HG03432 (cell line): Measurements from ENCODE around the gene KIF5A.
"Not testable (repeated sequence)": the region's sequence is repeated elsewhere in the genome, so short reads cannot be mapped to it uniquely, and the experiment has no call there.

Source experiments
- ATAC-seq: cut with Tn5 transposase; IDR thresholded peaks from one replicate; pipeline ENCODE4 v1.9.1; 2021; ENCODE audit warnings: mild to moderate bottlenecking, moderate library complexity; ENCODE audit not compliant: unreplicated experiment

Gene KIF5A

DNA sequence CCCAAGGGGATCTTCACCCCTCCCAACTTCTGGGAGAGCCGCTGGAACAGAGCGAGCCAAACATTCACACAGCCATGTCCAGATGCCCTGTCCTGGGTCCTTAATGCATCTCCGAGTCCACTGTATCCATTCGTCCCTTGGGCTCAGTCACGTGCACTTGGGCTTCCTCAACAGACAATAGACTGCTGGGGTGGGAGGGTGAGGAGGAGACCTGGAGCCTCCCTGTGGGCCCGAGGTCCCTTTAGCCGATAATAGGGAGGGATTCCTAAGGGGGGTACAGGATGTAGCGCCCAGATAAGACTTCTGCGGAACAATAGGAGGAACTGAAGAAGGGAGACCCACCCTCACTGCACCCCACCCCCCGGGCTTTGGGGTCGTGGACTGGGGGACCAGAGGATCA is 68.1 kb downstream of the KIF5A start:
- no peak for ATAC-seq

DNA sequence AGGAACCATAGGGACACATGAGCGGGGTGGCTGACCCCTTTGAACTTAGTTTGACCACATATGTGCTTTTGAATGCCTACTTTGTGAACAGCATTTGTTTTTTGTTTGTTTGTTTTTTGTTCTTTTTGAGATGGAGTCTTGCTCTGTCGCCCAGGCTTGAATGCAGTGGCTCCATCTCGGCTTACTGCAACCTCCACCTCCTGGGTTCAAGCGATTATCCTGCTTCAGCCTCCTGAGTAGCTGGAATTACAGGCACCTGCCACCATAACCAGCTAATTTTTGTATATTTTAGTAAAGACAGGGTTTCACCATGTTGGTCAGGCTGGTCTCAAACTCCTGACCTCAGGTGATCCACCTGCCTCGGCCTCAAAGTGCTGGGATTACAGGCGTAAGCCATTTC is 68.6 kb downstream of the KIF5A start:
- ATAC-seq, result not testable (repeated sequence)

DNA sequence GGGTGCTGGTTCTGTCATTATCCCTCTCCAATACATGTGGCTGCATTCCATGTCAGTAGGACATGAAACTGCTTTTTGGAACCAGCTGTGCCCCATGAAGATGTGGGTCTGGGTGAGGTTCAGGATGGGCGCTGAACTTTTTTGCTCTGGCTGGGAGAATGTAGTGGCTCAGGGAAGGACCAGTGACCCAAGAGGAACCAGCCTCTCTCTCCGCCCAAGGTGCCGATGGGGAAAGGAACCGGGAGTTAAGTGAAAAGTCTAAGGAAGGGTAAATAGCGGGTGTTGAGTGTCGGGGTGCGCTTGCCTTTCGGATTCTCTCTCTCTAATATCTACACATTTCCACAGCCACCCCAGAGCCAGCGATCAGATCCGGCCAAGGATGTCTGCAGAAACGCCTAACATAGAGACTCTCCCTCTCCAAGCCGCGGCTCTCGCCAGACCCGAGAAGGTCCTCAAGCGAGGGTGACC is 69.2 kb downstream of the KIF5A start:
- no peak for ATAC-seq

DNA sequence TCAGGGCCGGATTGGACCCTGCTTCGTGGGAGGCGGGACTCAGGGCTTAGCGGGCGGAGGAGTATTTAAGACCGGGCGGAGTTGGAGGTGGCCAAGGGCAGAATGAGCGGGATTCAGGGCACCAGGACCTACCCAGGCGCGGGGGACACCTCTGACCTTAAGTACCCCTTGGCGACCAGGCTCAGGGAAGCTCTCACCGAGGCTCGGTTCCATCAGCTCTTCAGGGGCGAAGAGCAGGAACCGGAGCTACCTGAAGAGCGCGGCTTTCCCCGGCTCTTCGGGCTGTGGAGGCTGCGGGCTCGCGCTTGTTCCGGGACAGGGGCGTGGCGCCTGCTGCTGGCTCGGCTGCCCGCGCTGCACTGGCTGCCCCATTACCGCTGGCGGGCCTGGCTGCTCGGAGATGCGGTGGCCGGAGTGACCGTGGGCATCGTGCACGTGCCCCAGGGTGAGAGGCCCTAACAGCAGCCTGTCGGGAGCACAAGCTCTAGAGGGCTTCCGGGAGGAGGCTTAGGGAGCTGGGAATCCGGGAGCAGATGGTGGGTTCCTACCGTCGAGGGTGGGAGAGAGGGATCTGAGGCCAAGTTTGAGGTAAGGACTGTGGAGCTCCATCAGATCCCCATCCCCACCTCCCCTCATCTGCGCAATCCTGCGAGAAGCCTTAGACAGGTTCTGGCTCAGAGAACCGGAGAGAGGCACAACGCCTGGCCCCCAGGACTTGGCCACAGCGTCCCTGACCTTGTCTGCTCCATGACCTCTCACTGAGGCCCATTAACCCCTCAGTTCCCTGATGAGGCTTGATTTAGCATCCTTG is 69.8 kb downstream of the KIF5A start:
- no peak for ATAC-seq

DNA sequence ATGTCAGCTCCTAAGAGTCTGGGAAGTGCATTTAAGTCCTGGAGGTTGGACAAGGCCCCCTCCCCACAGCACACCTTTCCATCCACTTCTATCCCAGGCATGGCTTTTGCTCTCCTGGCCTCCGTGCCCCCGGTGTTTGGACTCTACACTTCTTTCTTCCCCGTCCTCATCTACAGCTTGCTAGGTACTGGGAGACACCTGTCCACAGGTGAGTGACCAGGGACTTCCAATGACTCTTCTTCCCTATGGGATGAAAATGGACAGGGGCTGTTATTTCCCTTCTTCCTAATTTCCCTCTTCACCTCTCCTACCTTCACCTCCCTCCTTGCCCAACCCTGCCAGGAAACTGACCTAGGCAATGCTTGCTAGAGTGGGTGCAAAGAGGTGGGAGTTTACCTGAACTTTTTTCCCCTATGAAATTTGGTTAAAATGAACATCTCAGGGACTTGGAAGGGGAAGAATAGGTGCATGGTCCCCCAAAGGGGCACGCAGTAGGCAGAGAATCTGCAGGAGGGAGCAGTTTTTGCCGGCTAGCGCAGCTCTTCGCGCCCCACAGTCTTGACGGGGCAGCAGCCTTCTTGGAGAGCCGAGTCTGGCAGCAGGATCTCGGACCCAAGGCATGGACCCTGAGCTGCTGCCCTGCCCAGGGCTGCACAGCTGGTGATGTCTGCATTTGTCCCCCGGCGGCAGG is 70.5 kb downstream of the KIF5A start:
- no peak for ATAC-seq

DNA sequence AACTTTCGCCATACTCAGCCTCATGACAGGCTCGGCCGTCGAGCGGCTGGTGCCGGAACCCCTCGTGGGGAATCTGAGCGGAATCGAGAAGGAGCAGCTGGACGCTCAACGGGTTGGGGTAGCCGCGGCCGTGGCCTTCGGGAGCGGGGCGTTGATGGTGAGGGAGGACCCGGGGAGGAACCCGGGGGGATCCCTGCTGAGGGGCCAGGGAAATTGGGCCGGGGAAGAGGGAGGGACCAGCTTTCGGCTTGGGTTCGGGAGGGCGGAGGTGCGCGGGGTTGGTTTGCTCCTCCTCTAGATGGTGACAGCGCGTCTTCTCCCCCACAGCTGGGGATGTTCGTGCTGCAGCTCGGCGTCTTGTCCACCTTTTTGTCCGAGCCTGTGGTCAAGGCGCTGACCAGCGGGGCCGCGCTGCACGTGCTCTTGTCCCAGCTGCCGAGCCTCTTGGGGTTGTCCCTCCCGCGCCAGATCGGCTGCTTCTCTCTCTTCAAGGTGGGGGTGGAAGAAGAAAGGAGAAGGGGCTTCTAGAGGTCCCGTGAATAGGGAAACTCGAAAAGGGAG is 71.2 kb downstream of the KIF5A start:
- ATAC-seq, result peak; percentile 24

DNA sequence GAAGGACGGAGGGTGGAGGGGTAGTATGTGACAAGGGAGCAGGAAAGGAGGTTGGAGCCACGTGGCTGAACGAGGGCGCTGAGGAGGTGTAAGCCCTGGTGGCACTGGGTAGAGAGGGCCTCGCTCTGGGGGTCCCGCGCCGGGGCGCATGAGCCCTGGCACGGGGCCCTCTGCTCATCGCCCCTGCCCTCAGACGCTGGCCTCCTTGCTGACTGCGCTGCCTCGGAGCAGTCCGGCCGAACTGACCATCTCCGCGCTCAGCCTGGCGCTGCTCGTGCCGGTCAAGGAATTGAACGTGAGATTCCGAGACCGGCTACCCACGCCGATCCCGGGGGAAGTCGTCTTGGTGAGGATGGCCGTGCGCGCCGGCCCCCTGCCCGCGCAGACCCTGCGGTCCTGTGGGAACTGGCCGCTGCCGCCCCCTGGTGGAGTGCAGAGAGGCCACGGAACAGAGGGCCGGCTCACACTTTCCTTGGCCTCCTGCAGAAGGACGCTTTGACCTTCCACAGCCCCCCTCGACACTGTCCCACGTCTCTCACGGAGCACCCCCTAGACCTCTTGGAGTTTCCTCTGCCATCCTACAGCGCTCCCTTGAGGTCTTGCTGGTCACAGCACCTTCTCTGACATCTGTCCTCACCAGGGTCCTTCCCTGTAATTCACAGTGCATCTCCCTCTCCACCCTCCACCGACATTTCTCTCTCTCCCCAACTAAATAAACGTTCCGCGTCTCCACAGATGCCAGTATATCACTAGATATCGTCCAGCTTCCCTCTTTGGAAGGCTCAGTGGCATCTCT is 71.9 kb downstream of the KIF5A start:
- peak; percentile 68 for ATAC-seq

DNA sequence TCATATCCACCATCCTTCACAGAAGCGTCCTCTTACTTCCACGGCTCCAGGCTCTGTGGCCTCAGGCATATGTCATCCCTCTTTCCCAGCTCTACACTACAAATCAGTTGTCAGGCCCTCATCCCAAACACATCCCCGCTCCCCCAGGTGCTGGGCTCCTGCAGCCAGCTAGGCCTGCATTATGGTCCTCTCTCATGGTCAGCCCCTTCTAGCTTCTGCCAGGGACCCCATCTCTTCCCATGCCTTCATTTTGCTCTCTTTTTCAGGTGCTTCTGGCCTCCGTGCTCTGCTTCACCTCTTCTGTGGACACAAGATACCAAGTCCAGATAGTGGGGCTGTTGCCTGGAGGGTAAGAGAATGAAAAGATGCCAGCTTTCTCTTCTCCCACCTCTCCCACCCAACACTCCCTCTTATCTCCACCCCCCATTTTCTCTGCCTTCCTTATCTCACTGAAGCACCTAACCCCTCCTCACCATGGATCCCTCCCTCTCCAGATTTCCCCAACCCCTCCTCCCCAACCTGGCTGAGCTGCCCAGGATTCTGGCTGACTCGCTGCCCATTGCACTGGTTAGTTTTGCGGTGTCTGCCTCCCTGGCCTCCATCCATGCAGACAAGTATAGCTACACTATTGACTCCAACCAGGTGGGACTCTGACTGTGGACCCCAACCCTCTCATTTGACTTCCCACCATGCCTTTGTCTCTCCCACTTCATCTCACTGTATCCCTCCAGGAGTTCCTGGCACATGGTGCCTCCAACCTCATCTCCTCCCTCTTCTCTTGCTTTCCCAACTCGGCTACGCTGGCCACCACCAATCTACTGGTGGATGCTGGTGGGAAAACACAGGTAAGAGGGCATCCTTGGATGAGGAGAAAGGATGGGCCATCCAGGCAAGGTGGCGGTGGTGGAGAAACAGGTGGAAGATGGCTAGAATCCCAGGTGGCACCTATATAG is 72.7 kb downstream of the KIF5A start:
- ATAC-seq, result no peak

DNA sequence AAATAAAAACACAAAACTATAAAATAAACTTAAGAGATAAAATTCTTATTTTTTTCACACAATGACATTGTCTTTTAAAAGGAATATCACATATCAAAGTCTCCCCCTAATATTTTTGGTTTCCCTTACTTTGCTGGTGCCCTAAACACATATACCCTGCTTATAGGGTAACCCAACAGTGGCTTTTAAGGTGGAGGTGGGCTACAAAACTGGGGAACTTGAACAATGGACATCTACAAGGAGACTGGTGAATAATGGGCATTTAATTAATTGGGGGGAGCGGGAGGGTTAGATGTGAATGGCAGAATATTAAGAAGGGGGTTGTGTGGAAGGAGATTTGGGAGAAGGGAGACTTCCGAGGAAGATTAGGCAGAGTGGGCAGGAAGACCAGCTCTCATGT is 73.5 kb downstream of the KIF5A start:
- ATAC-seq, result no peak

DNA sequence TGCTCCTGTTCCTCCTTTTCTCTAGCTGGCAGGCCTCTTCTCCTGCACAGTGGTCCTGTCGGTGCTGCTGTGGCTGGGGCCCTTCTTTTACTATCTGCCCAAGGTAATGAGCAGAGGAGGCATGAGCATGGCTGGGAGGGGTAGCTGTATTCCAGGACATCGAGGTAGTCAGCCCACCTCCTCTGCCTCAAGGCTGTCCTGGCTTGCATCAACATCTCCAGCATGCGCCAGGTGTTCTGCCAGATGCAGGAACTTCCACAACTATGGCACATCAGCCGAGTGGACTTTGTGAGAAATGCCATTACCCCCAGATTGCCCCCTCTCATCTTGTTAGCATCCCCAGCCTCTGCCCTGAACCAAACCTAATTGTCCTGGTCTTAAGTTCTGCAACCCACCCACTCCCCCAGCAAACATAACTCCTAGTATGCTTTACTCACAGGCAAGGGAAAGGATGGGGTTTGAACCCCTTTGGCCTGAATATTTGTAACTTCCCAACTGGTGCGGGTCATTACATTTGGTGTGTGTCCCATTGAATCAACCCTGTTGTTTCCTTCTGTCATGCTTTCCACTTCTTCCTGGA is 74.1 kb downstream of the KIF5A start:
- no peak for ATAC-seq

DNA sequence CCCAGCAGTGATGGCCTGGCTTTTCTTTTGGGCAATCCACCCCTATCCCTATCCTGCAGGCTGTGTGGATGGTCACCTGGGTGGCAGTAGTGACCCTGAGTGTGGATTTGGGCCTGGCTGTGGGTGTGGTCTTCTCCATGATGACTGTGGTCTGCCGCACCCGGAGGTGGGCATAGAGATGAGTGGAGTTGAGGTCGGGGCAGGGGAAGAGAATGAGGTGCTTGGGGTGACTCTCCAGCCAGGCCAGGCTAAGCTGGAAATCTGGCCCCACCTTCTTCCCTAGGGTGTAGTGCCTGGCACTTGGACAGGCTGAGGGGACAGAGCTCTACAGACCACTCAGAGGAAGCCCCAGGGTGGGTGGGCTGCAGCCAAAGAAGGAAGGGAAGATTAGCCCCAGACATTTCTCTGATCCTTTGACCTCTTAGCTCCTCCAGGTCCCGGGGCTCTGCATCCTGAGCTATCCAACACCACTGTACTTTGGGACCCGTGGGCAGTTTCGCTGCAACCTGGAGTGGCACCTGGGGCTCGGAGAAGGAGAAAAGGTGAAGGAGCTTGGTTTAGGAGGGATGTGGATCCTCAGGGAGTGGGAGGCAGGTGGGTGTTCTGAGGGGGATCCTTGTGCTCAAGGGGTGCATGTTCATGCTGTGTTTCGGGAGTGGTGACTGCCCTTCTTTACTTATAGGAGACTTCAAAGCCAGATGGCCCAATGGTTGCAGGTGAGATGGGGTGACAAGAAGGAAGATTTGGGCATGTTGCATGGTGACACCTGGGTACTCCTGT is 74.8 kb downstream of the KIF5A start:
- ATAC-seq, result no peak

DNA sequence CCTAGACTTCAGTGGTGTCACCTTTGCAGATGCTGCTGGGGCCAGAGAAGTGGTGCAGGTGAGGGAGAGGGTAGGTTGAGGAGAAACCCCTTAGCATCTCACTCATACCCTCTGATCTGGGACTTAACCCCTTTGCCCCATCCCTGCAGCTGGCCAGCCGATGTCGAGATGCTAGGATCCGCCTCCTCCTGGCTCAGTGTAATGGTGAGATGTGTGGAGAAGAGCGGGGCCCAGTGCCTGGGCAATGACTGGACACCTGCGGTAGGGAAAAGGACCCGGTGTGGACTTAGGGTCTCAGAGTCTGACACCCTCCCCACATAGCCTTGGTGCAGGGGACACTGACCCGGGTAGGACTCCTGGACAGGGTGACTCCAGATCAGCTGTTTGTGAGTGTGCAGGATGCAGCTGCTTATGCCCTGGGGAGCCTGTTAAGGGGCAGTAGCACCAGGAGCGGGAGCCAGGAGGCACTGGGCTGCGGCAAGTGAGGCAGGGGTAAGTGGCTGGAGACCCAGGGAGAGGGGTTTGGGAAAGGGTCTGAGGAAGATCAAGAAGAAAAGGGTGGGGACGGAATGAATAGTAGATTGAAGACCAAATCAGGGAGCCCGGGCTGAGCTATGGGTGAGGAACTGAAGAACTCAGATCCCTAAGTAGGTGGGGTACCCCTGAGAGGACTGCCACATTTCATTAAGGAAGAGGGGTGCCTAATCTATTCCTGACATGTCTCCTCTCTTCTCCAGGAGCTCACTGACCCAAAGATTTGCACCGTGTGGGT is 75.6 kb downstream of the KIF5A start:
- ATAC-seq, result no peak

DNA sequence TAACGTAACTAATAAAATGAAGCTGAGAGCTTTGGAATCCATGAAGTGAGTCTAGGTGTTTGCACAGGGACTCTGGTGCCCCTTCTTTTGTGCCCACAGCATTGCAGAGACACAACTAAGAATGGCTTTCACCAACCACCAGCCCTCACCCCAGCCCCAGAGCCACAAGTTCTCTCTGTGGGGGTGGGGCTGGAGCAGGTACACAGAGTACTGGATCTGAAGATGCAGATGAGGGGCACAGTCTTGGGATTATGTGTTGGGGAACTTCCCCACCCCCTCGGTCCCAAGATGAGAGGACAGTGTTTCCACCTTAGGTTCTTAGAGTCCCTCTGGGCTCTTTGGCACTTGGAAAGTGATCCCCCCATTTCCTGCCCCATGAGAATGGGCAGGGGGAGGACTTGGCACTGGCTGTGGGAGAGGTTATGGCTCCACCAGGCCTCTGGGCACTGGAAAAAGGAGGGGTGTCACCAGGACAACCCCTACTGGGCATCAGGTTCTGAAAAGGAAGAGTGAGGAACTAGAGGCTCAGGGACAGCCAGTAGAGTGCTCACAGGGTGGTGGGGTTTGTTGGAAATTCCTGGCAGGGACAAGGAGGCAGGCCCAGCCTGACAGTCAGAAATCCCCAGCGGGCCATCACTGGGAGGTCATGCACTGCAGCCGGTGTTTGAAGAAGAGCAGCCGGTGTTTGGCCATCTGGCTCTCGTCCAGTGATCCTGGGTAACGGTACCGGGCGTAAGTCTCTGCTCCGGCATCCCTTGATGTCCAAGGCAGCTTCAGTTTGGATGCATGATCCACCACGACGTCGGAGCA is 76.5 kb downstream of the KIF5A start:
- ATAC-seq, result no peak

DNA sequence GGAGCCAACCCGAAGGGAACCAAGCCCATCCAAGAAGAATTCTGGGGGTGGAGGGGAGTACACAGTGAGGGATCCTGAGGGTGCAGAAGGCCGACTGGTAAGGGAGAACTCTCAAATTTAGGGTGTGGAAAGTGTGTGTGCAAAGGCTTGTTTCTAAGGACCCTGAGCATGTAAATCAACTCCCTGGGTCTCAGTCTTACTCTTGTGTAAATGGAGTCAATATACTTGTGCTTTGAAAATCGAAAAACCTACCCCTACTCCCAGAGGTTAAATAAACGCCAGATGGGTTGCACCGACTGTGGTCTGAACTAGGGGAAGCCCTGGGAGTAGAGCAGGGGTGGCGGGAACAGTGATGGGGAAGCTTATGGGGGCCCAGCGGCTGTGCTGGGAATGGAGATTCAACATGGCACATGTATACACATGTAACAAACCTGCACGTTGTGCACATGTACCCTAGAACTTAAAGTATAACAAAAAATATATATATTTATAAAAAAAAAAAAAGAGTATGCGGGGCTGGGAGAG is 77.1 kb downstream of the KIF5A start:
- no peak for ATAC-seq

DNA sequence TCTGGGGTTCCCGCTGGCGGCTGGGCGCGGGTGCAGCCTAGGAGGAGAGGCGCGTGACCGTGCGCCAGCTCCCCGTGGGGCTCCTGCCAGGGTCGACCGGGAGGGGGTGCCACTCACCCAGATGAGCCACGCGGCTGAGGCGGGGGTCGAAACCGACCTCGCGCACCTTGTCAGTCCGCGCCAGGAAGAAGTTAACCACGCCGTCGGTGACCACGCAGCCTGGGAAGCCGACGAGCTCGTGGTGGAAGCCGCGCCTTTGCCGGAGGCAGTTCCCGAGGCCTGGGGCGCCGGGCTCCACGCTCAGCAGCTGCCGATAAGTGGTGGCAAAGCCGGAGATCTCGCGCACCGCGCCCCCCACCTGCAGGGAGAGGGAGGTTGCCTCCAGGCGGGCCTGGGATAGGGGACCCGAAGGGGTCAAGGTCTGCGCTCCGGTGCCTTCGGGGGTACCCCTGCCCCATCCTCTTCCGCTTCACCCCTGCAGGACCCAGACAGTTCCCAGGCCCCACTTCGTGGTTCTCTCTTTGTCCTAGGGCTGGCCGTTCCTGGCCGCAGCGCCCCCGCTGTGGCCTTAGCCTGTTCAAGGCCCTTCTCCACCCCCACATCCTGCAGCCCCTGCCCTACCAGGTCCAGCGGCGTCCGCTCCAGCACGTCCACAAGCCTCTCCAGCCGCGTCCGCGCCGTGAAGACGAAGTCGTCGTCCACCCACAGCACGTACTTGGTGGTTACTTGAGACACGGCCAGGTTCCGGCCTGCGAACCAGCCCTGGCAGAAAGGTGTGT is 77.8 kb downstream of the KIF5A start:
- no peak for ATAC-seq
